Upper lobe of left lung (tissue), 4 donors: Measurements from ENCODE around the gene CRYBG2.

Experiments
- POLR2AphosphoS5 ChIP-seq, 2 donors: sonication (generic); formaldehyde crosslinking; IDR thresholded peaks; one replicate each; pipeline ENCODE4 v1.5.1; 2017; ENCODE audit warnings: antibody characterized with exemption in 2 of 2
- TF ChIP-seq, protein P1 (sequence below), 6 experiments: fragments of 450-650 bp in 4 of 6; fragments of 200-600 bp in 2 of 6; sonication (generic) in 2 of 6; IDR thresholded peaks; one replicate each; pipeline ENCODE4 v1.5.1; 2016 to 2019; ENCODE audit warnings: antibody characterized with exemption in 6 of 6

GRCh38 chr1:26323382-26323781, 30.5 kb downstream of the CRYBG2 start:
- TF ChIP-seq, protein P1, sequence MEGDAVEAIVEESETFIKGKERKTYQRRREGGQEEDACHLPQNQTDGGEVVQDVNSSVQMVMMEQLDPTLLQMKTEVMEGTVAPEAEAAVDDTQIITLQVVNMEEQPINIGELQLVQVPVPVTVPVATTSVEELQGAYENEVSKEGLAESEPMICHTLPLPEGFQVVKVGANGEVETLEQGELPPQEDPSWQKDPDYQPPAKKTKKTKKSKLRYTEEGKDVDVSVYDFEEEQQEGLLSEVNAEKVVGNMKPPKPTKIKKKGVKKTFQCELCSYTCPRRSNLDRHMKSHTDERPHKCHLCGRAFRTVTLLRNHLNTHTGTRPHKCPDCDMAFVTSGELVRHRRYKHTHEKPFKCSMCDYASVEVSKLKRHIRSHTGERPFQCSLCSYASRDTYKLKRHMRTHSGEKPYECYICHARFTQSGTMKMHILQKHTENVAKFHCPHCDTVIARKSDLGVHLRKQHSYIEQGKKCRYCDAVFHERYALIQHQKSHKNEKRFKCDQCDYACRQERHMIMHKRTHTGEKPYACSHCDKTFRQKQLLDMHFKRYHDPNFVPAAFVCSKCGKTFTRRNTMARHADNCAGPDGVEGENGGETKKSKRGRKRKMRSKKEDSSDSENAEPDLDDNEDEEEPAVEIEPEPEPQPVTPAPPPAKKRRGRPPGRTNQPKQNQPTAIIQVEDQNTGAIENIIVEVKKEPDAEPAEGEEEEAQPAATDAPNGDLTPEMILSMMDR (IDR thresholded peaks at IDR 0.05) = no peak
- no peak for TF ChIP-seq POLR2AphosphoS5 (IDR thresholded peaks at IDR 0.05)
